Body of pancreas (tissue), 4 donors: Measurements from ENCODE around the gene SEZ6L. TPM values are rescaled to one million over a fixed set of nuclear protein-coding genes. Genes with fewer than 3 reads are reported as not detected.
A peak's percentile ranks its signal among the peaks of the same experiment; 100 is the strongest.

Experiments used
- ATAC-seq: fragments of 150-250 bp; one replicate; pipeline ENCODE4 v1.9.1; 2016
- DNase-seq, 4 donors: peaks; one replicate each; pipeline ENCODE4 v3.0.0-alpha.2; 2019
- H3K27ac ChIP-seq, 4 donors: fragments of 200-600 bp; sonication (generic); 1 replicate in 3 of 4; 2 replicates in 1 of 4; pipeline versions ENCODE4 v1.5.1 to v1.6.1; 2016 to 2019; ENCODE audit warnings: mild to moderate bottlenecking in 1 of 4, mixed read lengths in 1 of 4, moderate library complexity in 1 of 4
- H3K27me3 ChIP-seq, 2 donors: fragments of 200-600 bp; sonication (generic); one replicate each; pipeline ENCODE4 v1.6.0; 2016; ENCODE audit warnings: mild to moderate bottlenecking in 1 of 2
- H3K36me3 ChIP-seq, 2 donors: fragments of 200-600 bp; sonication (generic); replicated peaks in 1 of 2; 2 replicates each; pipeline ENCODE4 v1.5.1; 2016; ENCODE audit warnings: low read depth in 2 of 2; ENCODE audit not compliant: insufficient read depth in 1 of 2
- H3K4me1 ChIP-seq: fragments of 200-600 bp; sonication (generic); one replicate; pipeline ENCODE4 v1.6.0; 2016
- H3K4me3 ChIP-seq, 2 donors: fragments of 200-600 bp; sonication (generic); 1 replicate in 1 of 2; 2 replicates in 1 of 2; pipeline ENCODE4 v1.5.1; 2016 to 2019
- H3K9me3 ChIP-seq, 3 donors: fragments of 200-600 bp; sonication (generic); 1 replicate in 2 of 3; 2 replicates in 1 of 3; pipeline ENCODE4 v1.5.1; 2016
- POLR2A ChIP-seq, 3 donors: fragments of 450-650 bp; IDR thresholded peaks; one replicate each; pipeline ENCODE4 v1.6.1; 2016; ENCODE audit warnings: antibody characterized with exemption in 3 of 3, mild to moderate bottlenecking in 2 of 3
- WGBS, 2 donors: methylation state at CpG; one replicate each; pipeline ENCODE4 v1.1.5; 2017; 5-methylcytosine and 5-hydroxymethylcytosine counted together
- intact Hi-C: fragments of 100-400 bp; cut with DNase I; formaldehyde crosslinking; loops from one replicate; pipeline ENCODE4 v1.15.1; 2023
- total RNA-seq, 2 donors: library from RNA; depleted of rRNA; stranded (reverse); fragments of >200 nt; gene quantifications; one replicate each; pipeline ENCODE4 v1.1.0, GENCODE V29; 2016
- TF ChIP-seq, protein P1 (sequence below), 7 experiments: fragments of 450-650 bp in 4 of 7; fragments of 200-600 bp in 3 of 7; sonication (generic) in 3 of 7; IDR thresholded peaks; one replicate each; pipeline ENCODE4 v1.5.1; 2016 to 2019; ENCODE audit warnings: antibody characterized with exemption in 7 of 7

SEZ6L gene
- total RNA-seq, 2 donors from 2014 or later, result 0.33 to 0.52 TPM

DNA sequence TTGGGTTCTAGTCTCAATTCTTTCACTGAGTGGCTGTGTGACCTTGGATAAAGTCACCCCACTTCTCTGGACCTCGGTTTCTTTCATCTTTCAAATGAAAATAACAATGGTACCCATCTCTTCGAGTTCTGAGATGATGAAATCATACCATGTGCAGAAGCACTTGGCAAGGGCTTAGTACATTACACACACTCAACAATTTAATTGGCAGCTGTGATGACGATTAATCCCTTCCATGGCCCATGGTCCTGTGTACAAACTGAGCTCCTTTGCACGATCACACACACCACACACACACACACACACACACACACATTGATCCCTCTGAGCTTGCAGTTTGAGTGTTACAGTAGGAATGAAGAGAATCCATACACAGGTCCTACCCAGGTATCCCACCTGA, 156.4 kb downstream of the SEZ6L start:
- H3K9me3 ChIP-seq, result no peaks in the 10 kb centered on the region
- no peaks in the 10 kb centered on the region for H3K27me3 ChIP-seq
- no peaks in the 10 kb centered on the region for H3K4me1 ChIP-seq
- TF ChIP-seq POLR2A (IDR thresholded peaks at IDR 0.05), result no peak
- TF ChIP-seq, protein P1, sequence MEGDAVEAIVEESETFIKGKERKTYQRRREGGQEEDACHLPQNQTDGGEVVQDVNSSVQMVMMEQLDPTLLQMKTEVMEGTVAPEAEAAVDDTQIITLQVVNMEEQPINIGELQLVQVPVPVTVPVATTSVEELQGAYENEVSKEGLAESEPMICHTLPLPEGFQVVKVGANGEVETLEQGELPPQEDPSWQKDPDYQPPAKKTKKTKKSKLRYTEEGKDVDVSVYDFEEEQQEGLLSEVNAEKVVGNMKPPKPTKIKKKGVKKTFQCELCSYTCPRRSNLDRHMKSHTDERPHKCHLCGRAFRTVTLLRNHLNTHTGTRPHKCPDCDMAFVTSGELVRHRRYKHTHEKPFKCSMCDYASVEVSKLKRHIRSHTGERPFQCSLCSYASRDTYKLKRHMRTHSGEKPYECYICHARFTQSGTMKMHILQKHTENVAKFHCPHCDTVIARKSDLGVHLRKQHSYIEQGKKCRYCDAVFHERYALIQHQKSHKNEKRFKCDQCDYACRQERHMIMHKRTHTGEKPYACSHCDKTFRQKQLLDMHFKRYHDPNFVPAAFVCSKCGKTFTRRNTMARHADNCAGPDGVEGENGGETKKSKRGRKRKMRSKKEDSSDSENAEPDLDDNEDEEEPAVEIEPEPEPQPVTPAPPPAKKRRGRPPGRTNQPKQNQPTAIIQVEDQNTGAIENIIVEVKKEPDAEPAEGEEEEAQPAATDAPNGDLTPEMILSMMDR (IDR thresholded peaks at IDR 0.05), result no peak
- DNase-seq (no peak), ATAC-seq (no peak)
- H3K4me3 ChIP-seq, result no peak overlapping the region
- intact Hi-C loops, result no loop called here
- no peak overlapping the region for H3K27ac ChIP-seq
- WGBS, 2 donors, result 53 to 56% methylated on average over 4 of the region's 4 CpGs
- H3K36me3 ChIP-seq, result no peaks in the 10 kb centered on the region

DNA sequence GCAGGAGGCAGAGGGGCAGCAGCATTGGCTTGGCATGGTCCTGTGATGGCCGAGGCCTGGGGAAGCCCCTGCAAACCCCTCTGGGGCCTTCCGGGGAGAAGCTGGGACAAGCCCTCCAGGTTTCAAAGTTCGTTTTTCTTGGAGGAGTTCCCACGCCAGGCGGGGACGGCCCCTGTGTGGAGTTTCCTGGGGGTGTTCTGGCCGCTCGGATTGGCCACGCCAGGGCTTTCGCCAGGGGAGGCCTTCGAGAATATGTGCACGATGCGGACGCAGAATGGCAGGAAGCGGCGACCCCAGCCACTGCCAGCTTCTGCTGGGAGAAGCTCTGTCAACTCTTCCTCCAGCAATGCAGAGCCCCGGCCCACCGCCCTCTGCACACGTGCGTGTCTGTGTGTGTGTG, 157.5 kb downstream of the SEZ6L start:
- WGBS, 2 donors, result 41 to 51% methylated on average over 6 to 20 of the region's 20 CpGs
- Histone ChIP-seq H3K4me1 (no peaks in the 10 kb centered on the region), H3K27me3 (no peaks in the 10 kb centered on the region), H3K9me3 (no peaks in the 10 kb centered on the region), H3K27ac (no peak overlapping the region), H3K4me3 (no peak overlapping the region), H3K36me3 (no peaks in the 10 kb centered on the region)
- no peak for TF ChIP-seq POLR2A (IDR thresholded peaks at IDR 0.05)
- TF ChIP-seq, protein P1 (IDR thresholded peaks at IDR 0.05), result no peak
- DNase-seq (no peak), ATAC-seq (no peak)
- intact Hi-C loops, result no loop called here

DNA sequence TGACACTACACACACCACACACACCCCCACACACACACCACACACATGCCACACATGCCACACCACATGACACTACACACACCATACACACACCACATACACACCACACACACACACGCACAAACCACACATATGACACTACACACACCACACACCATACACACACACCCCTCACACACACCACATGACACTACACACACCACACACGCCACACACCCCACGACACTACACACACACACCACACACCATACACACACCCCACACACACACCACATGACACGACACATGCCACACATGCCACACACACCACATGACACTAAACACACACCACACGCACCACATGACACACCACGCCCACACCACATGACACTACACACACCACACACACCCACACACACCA, 158.0 kb downstream of the SEZ6L start:
- Histone ChIP-seq H3K4me3 (no peak overlapping the region), H3K9me3 (no peaks in the 10 kb centered on the region), H3K27me3 (no peaks in the 10 kb centered on the region), H3K27ac (no peak overlapping the region), H3K36me3 (no peaks in the 10 kb centered on the region), H3K4me1 (no peaks in the 10 kb centered on the region)
- DNase-seq (no peak), ATAC-seq (no peak)
- WGBS, 2 donors, result 56 to 69% methylated on average over 6 of the region's 6 CpGs
- TF ChIP-seq POLR2A (IDR thresholded peaks at IDR 0.05), result no peak
- TF ChIP-seq, protein P1 (IDR thresholded peaks at IDR 0.05), result no peak
- intact Hi-C loops, result no loop called here

DNA sequence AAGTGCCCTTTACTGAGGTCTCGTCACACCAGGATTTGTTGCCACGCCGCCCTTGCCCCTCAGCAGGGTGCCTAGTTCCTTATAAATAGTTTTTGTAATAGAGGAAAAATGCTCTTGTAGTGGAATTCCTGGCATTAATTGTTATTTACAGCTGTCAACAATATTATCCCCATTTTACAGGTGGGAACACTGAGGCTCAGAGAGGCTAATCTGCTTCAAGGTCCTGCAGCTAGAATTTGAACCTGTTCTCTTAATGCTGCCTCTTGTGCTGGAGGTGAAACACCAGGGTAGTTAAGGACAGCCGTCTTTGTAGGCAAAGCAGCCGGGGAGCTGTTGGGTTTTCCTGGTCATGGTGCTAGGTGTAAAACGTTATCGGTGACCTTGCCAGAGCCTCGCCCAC, 159.0 kb downstream of the SEZ6L start:
- WGBS, 2 donors, result 73 to 77% methylated on average over 8 of the region's 8 CpGs
- Histone ChIP-seq H3K27ac (no peak overlapping the region), H3K27me3 (no peaks in the 10 kb centered on the region), H3K9me3 (no peaks in the 10 kb centered on the region), H3K4me1 (no peaks in the 10 kb centered on the region), H3K4me3 (no peak overlapping the region), H3K36me3 (no peaks in the 10 kb centered on the region)
- TF ChIP-seq POLR2A (IDR thresholded peaks at IDR 0.05), result no peak
- TF ChIP-seq, protein P1 (IDR thresholded peaks at IDR 0.05), result no peak
- no peak for DNase-seq
- intact Hi-C loops, result no loop called here
- no peak for ATAC-seq

DNA sequence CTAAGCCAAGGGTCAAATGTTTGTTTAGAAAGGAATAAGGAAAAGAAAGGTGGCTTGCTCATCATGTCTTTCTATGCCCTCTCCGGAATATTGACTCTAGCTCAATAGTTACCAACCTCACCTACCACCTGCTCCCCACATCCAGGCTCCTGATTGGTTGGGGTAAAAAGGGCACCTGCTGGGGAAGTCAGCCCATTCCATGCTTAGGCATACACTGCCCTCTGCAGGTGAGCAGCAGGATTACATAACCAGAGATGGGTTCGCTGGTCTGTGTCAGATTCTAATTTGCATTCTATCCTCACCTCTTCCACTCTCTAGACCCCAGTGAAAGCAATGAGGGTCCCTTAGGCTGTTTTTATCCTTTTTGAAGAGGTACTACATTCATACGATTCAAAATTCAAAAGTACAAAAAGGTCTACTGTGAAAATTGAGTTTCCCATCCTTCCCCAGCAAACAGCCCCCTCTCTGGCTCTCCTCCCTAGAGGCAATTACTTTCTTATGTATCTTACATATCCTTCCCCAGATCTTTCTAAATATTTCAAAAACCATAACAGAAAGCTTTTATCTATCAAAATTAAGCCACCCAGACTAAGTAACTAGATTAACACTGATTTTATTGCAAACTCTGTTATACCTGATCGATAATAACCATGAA, 161.8 kb downstream of the SEZ6L start:
- DNase-seq (peak; percentile 59 to 73 (median 66)), ATAC-seq (peak; percentile 78)
- TF ChIP-seq POLR2A (IDR thresholded peaks at IDR 0.05), result no peak
- TF ChIP-seq, protein P1 (IDR thresholded peaks at IDR 0.05), result peak; percentile 65 to 86 (median 75)
- 22 to 25% methylated on average over 4 of the region's 4 CpGs for WGBS, 2 donors
- intact Hi-C loops, result no loop called here
- no peaks in the 10 kb centered on the region for H3K4me1 ChIP-seq
- H3K27me3 ChIP-seq, result no peaks in the 10 kb centered on the region
- no peak overlapping the region for H3K4me3 ChIP-seq
- H3K36me3 ChIP-seq, result no peaks in the 10 kb centered on the region
- no peaks in the 10 kb centered on the region for H3K9me3 ChIP-seq
- no peak overlapping the region for H3K27ac ChIP-seq
